Renal pelvis (tissue), 3 donors: ENCODE measurements around the gene ADAM20. TPM values are rescaled to one million over a fixed set of nuclear protein-coding genes. Genes with fewer than 3 reads are reported as not detected.

ENCODE experiments used
- polyA plus RNA-seq, 3 donors: library from polyadenylated mRNA; unstranded; fragments of 120-200 nt; gene quantifications; one replicate each; pipeline ENCODE4 v1.2.1, GENCODE V29; 2013; ENCODE audit not compliant: insufficient read length in 3 of 3

Gene ADAM20
- polyA plus RNA-seq, 3 donors: 0.06 to 0.30 (median 0.16) TPM

Other genes with a start within 250 kb of the ADAM20 start
- gene COX16, start 175.3 kb downstream of the ADAM20 start, polyA plus RNA-seq: 10 to 100 TPM; 66.3 to 79.7 (median 70.9) TPM
- gene SYNJ2BP, start 117.9 kb downstream of the ADAM20 start, polyA plus RNA-seq: 10 to 100 TPM; 35.5 to 44.8 (median 43.6) TPM
- gene ADAM21, start 82.8 kb downstream of the ADAM20 start, polyA plus RNA-seq: 1 to 10 TPM in 1 of 3 donors, under 1 TPM in 2; 0.27 to 1.1 (median 0.73) TPM
- 10 to 100 TPM; 29.4 to 38.3 (median 34.5) TPM for gene MED6, start 65.7 kb upstream of the ADAM20 start, polyA plus RNA-seq
- gene TTC9, start 106.9 kb upstream of the ADAM20 start, polyA plus RNA-seq: 1 to 10 TPM; 3.5 to 4.1 (median 4.1) TPM